Endothelial cell (in vitro differentiated cells): ENCODE data around the gene ITGBL1. TPM values are rescaled to one million over a fixed set of nuclear protein-coding genes. Genes with fewer than 3 reads are reported as not detected.

Source experiments
- DNase-seq: peaks from one replicate; pipeline ENCODE4 v3.0.0; 2021; ENCODE audit warnings: low spot score
- H3K27ac Mint-ChIP-seq: one replicate; pipeline ENCODE4 v1.8.0; 2021; ENCODE audit warnings: mixed read lengths, inconsistent platforms; ENCODE audit not compliant: unreplicated experiment
- H3K27me3 Mint-ChIP-seq: one replicate; pipeline ENCODE4 v1.8.0; 2021; ENCODE audit warnings: mild to moderate bottlenecking, moderate library complexity, mixed read lengths, inconsistent platforms; ENCODE audit not compliant: unreplicated experiment
- H3K36me3 Mint-ChIP-seq: one replicate; pipeline ENCODE4 v1.8.0; 2021; ENCODE audit warnings: mild to moderate bottlenecking, low read depth, mixed read lengths, inconsistent platforms; ENCODE audit not compliant: unreplicated experiment
- H3K4me1 Mint-ChIP-seq: one replicate; pipeline ENCODE4 v1.8.0; 2021; ENCODE audit warnings: mild to moderate bottlenecking, mixed read lengths, inconsistent platforms; ENCODE audit not compliant: unreplicated experiment
- H3K4me3 Mint-ChIP-seq: one replicate; pipeline ENCODE4 v1.8.0; 2021; ENCODE audit warnings: mild to moderate bottlenecking, mixed read lengths, inconsistent platforms; ENCODE audit not compliant: unreplicated experiment
- H3K9me3 Mint-ChIP-seq: one replicate; pipeline ENCODE4 v1.8.0; 2021; ENCODE audit warnings: mixed read lengths, inconsistent platforms; ENCODE audit not compliant: unreplicated experiment
- CTCF ChIP-seq: fragments of 200-600 bp; sonication (generic); IDR thresholded peaks from one replicate; pipeline ENCODE4 v1.5.0; 2021; ENCODE audit warnings: antibody characterized with exemption; ENCODE audit not compliant: unreplicated experiment
- total RNA-seq: library from RNA; stranded (reverse); fragmentation: NEBNext Ultra II Directional; extraction: Animal tissue kit (Norgen Biotek cat#: 25700); gene quantifications from one replicate; pipeline ENCODE4 v1.2.1, GENCODE V29; 2021; ENCODE audit not compliant: unreplicated experiment

Gene ITGBL1
- total RNA-seq, 1 donor from 2014 or later, result not detected

DNA sequence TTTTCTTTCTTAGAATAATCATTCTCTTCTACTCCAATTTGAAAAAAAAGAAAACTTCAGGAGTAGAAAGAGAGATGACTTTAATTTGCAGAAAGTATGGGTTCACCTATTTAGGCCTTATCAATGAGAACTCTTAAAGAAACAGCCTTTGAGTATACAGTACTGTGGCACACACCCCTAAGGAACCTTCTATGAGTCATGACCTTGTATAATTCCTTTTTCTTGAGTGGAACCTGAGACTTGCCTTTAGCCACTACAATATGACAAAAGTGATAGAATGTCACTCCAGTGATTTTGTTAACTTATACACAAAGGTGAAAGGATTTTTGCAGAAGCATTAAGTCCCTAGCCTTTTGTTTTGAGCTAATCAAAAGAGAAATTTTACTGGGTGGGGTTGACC is 58.7 kb downstream of the ITGBL1 start:
- Mint-ChIP-seq H3K27ac (no peak overlapping the region), H3K4me3 (no peak overlapping the region), H3K27me3 (peaks cover 2% of the 10 kb centered on the region), H3K4me1 (peaks cover 9% of the 10 kb centered on the region), H3K36me3 (no peaks in the 10 kb centered on the region), H3K9me3 (no peaks in the 10 kb centered on the region)
- DNase-seq, result no peak
- no peak for TF ChIP-seq CTCF

- no peaks in the 10 kb centered on the region for H3K36me3 Mint-ChIP-seq
- H3K4me3 Mint-ChIP-seq, result no peak overlapping the region
- DNase-seq, result no peak
- no peak for TF ChIP-seq CTCF
- H3K9me3 Mint-ChIP-seq, result no peaks in the 10 kb centered on the region
- H3K27me3 Mint-ChIP-seq, result peaks cover under 1% of the 10 kb centered on the region
- no peak overlapping the region for H3K27ac Mint-ChIP-seq
- peaks cover 9% of the 10 kb centered on the region for H3K4me1 Mint-ChIP-seq
Measured at GRCh38 chr13:101511766-101512165, 59.3 kb downstream of the ITGBL1 start.

- Mint-ChIP-seq H3K4me3 (no peak overlapping the region), H3K9me3 (no peaks in the 10 kb centered on the region), H3K27me3 (no peaks in the 10 kb centered on the region), H3K27ac (no peak overlapping the region), H3K4me1 (peaks cover 9% of the 10 kb centered on the region), H3K36me3 (no peaks in the 10 kb centered on the region)
- DNase-seq, result no peak
- no peak for TF ChIP-seq CTCF
Measured at GRCh38 chr13:101512650-101513049, 60.2 kb downstream of the ITGBL1 start.

GRCh38 chr13:101514100-101514499 is 61.6 kb downstream of the ITGBL1 start:
- H3K9me3 Mint-ChIP-seq, result no peaks in the 10 kb centered on the region
- H3K36me3 Mint-ChIP-seq, result no peaks in the 10 kb centered on the region

More at GRCh38 chr13:101514100-101514499, 61.6 kb downstream of the ITGBL1 start:
- no peak for TF ChIP-seq CTCF
- no peak for DNase-seq
- Mint-ChIP-seq H3K27me3 (no peaks in the 10 kb centered on the region), H3K27ac (no peak overlapping the region), H3K4me3 (no peak overlapping the region), H3K4me1 (peaks cover 9% of the 10 kb centered on the region)
